ENCODE measurements around the gene TDRD3.
"Not testable (repeated sequence)": the region's sequence is repeated elsewhere in the genome, so short reads cannot be mapped to it uniquely, and the experiment has no call there.

The TDRD3 gene

DNA sequence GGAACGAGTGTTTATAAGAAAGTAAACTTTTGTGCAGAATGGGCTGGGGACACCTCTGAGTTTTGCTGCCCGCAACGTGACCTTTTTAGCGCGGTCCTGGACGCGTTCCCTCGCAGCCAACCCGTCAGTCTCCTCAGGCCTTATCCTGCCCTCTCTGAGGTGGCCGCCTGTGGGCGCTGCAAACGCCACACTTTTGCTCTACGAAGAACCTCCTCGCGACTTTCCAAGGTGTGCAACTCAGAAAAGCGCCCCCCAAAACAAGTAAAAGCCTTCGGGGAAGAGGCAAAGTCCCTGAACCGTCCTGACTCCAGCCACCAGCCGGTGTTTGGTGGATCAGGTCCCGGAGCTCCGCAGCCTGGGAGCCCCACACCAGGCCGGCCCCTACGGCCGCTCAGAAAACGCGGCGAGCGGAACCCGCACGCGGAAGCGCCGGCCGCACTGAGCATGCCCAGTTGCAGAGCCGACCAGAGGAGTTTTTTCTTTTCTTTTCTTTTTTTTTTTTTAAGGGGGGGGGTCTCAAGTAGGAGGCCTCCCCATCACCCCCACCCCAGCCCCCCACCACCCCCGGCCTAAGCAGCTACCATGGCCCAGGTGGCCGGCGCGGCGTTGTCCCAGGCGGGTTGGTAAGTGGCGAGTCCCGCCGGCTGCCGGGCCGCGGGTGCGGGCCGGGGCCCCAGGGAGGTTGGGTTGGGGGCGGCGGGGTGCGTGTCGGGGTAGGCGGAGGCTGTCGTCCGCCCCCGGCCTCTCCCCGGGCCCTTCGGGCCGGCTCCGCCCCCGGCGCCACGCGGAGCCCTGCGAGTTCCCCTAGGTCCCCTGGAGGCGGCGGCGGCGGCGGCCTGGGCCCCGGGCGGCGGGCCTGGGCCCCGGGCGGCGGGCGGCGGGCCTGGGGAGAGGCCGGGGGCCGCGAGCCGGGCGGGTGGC lies at the start of gene TDRD3:
Gene TDRD3, plus strand, starts transcription at position 438 of the 921 bp plus-strand sequence. Its CDS starts 145 bp downstream, at position 583.
- DNase-seq: peak; percentile 95

DNA sequence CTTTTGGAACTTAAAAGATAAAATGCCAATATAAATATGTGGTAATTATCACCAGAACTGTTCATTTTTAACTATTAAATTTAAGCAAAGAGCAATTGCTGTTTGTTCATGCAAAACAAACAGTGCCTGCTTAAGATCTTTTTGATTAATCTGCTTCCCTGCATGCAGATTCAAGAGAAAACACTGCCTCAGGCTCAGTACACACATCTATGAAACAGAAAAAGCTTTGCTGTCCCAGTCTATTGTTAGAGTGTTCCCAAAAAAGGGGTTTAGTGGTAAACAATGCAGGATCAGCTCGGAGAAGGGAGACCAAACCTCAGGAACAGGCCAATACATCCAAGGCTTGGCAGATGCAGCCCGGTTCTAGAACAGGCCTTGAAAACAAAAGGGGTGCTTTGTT lies 49.3 kb upstream of the TDRD3 start:
- DNase-seq: no peak

DNA sequence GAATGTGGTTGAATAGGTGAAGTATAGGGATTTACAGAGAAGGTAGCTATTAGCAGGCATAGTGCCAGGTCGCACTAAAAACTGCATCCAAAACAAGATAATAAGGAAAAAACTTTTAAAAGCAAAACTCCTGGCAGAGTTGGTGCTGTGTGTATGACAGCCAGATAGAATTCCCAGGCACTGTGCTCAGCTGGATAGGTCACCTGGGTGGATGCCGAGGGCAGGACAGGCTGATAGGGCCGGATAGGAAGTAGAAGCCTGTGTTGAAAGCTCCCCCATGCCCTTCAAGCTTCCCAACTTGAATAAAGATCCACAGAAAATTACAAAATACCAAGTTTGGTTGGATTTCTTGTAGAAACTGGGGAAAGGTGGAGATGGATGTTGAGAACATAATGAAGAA lies 48.9 kb upstream of the TDRD3 start:
- DNase-seq: no peak

DNA sequence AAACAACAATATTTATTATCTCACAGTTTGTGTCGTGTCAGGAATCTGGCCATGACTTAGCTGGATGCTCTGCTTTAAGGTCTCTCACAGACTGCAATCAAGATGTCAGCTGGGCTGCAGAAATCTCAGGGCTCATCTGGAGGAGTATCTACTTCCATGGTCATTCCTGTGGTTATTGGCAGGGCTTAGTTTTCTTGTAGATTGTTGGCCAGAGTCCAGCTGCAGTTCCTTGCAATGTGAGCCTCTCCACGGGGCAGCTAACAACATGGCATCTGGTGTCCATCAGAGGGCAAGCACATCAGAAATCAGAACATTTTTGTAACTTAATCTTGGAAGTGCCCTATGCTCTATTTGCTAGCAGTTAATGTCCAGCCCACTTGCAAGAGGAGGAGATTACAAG lies 45.7 kb upstream of the TDRD3 start:
- DNase-seq: peak; percentile 27

DNA sequence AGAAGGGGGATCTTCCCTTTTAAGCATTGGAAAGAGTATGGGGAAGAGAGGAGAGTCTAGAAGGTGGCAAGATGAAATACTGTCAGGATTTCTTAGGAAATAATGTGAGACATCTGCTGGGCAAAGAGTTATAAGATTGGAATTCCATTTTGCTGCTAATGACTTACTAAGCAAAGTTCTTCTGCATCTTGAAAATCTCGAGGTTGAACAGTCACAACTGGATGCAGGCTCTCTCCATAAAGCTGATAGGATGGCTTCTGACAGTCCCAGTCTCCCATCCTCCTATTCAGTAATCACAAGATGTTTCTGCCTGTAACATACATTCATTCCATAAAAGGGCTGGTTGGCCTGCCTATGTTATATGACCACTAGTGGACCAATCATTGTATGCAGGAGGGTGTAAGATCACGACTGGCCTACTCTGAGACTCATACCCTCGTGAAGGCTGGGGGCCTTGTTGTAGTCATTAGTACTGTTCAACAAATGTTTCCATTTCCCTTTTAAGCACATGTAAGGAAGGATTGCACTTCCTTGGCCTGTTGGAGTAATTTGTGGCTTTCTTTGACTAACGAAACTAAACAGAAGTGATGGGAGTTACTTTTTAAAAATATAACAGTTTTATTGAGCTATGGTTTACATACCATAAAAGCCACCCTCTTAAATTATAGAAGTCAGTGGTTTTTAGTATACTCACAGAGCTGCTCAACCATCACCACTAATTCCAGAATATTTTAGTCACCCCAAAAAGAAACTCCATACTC lies 45.0 kb upstream of the TDRD3 start:
- no peak for DNase-seq

DNA sequence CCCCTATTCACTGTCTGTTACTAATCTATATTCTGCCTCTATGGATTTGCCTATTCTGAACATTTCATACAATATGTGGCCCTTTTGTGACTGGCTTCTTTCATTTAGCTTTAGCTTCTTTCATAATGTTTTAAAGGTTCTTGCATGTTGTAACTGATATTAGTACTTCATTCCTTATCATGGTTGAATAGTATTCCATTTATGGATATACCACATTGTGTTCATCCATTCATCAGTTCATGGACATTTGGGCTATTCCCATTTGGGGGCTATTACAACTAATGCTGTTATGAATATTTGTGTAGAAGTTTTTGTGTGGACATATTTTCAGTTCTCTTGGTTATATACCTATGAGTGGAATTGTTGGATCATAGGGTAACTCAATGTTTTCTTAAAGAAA lies 44.4 kb upstream of the TDRD3 start:
- DNase-seq: no peak

DNA sequence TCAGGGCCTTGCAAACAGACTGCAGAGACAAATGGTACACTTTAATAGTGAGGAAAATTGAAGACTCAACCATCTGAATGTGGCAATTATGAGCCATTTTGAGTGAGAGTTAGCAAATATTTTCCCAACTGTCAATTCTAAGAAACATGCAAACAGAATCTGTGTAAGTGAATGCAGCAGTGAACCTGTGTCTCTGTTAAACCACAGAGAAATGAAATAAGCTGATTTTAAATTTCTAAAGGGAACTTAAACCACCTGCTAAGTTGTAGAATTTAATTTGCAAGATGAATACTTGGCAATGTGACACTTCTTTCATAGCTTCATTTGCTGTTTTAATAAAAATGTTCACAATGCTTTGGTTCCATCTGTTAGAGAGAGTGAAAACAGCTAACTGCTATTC lies 42.0 kb upstream of the TDRD3 start:
- DNase-seq: no peak

DNA sequence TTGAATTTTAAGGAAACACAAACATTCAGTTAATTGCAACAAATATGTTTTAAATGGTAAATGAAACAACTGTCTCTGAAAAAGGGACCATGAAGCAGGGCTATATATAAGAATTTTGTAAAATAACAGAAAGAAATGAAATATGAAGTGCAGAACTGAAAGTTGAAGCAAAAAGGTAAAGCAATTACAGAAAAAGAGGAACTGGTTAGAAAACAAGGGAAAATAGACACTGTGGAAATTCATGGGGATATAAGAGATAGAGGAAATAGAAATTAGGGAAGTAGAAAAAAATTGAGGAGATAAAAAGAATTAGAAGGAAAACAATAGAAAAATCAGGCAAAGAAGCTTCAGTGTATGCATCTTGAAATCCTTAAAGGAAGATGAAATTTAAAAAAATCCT lies 40.0 kb upstream of the TDRD3 start:
- no peak for DNase-seq

DNA sequence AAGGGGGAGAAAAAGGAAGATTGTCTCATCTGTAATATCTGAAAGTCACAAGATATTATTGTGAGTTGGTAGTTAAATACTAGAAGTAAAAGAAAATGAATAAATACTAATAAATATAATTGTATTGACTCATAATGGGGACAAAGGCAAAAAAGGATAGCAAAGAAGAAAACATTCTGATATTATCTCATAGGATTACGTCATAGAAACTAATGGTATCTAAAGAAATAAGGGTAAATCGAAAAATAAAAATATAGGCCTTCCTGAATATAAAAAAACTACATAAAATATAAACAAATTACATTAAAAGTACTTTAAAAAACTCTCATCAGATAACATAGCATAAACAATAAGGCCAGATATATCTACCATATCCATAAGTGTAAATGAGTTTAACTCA lies 38.6 kb upstream of the TDRD3 start:
- no peak for DNase-seq

DNA sequence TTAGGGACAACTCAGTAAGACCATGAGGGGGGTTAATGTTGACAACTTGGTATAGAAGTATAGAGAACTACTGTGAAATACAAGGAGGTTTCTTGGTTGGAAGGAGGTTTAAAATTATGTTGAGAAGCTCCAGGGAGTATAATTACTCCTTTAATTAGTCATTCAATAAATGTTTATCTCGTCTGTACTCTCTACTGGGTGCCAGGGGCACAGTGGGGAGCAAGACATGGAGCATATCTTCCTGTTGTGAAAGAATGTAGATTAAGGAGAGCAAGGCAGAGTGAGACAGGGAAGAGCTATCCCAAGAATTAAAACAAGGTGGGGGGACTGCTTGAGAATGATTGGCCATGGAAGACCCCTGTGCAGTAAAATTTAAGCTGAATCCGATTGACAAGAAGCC lies 33.7 kb upstream of the TDRD3 start:
- DNase-seq: no peak

DNA sequence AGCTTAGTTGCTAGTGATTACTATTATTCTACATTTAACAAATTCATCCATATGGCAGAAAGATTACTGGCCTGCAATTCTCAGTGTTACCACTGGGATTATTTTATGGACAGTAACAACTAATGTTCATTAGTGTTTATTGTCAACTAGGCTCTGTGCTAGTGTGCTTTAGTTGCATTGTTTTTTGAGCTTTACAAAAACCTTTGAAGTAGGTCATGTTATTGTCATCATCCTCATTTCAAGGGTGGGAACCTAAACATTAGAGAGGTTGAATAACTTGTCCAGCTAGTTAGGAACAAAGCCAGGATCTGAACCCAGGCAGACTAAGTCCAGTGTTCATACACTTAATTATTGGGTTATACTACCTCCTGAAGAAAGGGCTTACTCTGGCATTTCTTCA lies 27.8 kb upstream of the TDRD3 start:
- DNase-seq: no peak

DNA sequence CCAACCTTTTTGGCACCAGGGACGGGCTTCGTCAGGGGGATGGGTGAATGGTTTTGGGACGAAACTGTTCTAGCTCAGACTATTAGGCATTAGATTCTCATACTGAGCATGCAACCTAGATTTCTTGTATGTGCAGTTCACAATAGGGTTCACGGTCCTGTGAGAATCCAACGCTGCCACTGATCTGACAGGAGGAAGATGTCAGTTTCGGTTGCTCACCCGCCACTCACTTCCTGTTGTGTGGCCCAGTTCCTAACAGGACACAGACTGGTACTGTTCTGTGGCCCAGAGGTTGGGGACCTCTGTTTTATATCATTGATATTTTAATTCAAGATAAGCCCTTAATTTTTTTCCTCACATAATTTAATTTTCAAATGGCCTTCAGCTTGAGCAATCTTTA lies 26.7 kb upstream of the TDRD3 start:
- DNase-seq: peak; percentile 33

DNA sequence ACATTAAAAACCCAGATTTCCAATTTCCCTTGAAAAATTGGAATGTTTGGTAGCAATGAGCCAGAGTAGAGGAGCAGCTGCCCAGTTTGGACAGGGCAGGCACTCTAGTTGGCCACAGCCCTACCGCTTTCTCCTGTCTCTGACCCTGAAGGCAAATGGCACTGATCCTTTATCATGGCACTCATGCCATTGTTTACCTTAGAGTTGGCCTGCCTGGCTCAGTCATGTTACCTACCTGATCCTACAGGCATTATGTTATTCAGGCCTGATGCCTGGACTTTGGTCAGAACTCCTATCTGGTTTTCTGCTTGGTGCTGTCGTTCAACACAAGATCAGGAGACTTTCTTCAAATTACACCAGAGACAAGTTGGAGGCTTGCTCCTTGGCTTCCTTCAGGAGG lies 24.9 kb upstream of the TDRD3 start:
- no peak for DNase-seq

DNA sequence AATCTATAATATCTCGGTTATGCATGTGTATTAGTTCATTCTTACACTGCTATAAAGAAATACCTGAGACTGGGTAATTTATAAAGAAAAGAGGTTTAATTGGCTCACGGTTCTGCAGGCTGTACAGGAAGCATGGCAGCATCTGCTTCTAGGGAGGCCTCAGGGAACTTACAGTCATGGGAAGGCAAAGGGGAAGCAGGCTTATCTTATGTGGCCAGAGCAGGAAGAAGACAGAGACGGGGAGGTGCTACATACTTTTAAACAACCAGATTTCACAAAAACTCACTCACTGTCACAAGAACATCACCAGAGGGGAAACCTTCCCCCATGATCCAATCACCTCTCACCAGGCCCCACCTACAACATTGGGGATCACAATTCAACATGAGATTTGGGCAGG lies 17.7 kb upstream of the TDRD3 start:
- DNase-seq: not testable (repeated sequence)

DNA sequence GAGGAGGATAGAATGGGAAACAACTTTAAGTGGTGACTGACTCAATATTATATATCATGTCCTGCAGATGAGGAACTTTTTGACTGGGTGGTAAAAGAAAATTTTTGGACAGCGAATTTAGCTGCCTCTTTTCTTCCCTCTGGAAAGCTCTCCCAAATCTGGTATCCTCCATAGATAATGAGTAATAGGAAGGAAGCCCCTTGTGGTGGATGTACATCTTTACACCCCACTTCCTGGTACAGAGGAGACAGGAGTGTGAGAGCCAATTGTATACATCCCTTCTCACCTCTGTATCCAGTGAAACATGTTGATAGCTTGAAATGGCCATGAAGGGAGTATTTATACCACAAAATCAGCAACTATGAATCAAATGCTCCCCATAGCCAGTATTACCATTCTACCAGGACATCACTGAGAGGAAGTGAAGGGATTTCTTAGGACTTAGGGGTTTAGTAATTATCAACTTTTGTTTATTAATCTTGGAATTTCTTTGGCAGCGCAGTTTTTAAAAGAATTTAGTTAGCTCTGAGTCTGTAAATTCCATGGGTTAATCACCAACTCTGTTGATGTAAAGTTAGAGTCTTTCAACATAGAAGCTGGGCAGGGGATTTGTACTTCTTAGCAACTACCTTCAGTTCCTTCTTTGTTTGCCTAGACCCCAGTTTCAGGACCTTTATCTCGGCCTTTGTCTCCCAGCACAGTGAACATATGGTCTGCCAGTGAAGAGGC lies 17.0 kb upstream of the TDRD3 start:
- DNase-seq: no peak

DNA sequence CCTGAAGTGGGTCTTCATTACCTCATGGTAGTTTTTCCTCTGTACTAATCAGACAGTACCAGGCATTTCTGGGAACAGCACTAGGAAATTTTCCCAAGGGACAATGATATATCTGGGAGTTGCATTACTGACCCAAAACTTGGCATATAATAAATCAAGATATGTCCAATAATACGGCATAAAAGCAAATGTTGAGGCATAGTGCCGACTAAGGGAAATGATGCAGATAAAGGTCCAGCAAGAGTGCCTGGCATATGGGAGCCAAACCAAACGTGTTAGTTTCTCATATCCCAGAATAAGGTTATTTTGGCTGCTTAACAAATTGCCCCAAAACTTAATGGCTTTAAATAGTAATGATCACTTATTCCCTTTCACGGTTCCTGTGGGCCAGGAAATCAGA lies 12.1 kb upstream of the TDRD3 start:
- DNase-seq: no peak

DNA sequence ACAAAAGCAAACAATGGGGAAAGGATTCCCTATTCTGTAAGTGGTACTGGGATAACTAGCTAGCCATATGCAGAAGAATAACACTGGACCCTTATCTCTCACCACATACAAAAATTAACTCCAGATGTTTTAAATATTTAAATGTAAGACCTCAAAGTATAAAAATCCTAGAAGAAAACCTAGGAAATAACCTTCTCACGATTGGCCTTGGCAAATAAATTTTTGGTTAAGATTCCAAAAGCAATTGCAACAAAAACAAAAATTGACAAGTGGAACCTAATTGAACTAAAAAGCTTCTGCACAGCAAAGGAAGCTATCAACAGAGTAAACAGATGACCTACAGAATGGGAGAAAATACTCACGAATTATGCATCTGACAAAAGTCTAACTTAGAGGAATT lies 10.8 kb upstream of the TDRD3 start:
- no peak for DNase-seq

DNA sequence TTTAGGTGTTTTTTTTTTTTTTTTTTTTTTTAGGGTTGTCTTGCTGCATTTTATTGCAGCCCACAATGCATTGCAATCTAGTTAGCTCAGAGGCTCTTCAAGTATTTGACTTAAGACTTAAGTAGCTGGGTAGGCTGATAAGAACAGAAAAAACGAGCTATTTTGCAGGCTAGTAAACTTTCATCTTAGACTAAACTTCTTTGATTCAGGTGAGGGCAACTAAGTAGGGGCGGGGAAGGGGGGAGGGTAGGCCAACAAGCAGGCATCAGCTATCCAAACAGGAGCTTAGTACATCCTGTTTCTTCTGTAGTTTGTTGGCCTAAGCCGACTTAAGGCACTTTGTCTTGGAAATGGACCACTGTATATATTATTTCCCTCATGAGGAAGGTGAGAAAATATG lies 4.9 kb upstream of the TDRD3 start:
- no peak for DNase-seq

DNA sequence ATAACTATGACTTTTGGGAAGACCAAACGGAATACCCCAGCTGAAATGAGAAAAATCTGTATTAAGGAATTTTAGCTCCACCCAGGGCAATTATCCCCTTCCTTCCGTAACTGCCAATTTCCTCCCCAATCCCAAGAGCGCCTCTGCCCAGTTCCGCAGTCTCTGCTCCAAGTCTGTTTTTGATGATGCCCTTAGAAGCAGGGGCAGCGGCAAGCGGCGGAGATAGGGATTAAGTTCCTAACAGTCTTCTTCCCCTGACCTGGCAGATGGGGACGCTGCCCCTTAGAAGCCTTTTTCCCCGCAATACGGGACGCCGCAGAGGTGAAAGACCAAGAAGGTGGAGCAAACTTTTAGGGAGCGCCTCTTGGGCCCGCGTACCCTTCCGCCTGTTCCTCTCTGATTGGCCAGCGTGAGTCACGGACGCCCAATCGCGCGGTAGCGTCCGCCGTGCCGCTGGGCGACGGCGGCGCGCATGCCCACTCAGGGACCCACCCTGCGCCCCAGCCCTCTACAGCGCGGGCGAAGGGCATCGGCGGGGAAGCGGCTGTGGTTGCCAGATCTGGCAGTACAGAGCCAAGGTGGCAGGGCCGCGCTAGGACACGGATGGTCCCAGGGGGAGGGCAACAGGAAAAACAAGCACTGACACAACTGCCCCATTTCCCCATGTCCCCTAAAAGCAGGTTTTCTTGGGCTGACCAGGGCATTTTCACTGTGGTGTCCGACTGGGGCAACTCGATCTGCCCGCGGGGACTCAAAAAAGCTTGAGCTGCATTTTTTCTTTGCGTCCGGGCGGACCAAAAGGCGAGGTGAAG lies 843 bp upstream of the TDRD3 start:
- peak; percentile 96 for DNase-seq

DNA sequence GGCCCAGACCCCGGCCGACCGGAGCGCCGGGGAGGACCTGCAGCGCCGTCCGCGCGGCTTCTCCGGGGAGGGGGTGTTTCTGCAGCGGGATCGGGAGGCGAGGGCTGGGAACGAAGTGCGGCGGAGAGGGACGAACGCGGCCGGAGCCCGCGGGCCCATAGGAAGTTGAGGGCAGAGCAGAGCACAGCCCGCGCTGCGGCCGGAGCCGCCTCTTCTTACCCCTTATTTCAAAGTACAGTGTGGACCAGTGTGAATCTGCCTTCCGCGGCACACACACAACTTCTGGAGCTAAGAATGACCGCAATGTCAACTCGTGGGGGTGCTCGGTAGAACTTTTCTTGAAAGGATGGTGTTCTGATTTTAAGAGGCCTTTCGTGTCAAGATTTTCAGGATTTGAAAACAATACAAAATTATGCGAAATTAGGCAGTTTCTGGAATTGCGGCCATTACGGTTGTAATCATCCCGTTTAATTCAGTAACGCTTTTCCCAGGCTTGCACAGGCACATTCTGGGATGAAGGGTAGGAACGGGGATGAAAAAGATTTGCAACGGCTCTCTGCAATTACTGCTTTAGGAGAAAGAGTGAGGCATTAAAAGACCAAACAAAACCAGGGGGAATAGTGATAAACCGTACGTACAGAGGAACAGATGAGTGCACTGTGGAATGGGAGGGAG lies 821 bp downstream of the TDRD3 start:
- peak; percentile 88 for DNase-seq

DNA sequence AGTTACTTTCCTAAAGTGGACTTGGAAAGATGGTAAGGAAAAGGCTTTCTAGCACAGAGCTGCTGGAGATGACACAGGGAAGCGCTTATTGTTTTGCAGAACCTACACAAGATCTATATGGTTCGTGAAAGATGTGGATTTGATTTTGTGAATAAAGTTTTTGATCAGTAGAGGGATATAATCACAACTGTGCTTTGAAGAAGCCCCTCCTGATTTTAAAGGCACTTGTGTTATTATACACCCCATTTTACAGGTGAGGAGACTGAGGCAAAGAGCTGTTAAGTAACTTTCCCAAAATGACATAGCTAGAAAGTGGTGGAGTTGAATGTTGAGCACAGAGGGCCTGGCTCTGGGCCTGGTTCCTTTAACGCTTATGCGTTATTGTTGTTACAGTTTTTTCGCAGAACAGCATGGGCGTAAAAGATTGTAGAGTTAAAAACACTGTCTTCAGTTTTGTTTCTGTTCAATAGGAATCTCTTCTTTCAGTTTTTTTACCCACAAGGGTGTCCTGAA lies 1.4 kb downstream of the TDRD3 start:
- DNase-seq: no peak

Data from eye (tissue), 1 donor.